Measurements from ENCODE around the gene SASH1. TPM values are rescaled to one million over a fixed set of nuclear protein-coding genes. Genes with fewer than 3 reads are reported as not detected.

SASH1 gene
- total RNA-seq, 1 experiment from 2014 or later, result 42.0 TPM

GRCh38 chr6:148440877-148441453 is 98.3 kb downstream of the SASH1 start:
- no TSS peak for BruUV-seq (replicated peaks)
- Histone ChIP-seq H3K9me3 (no peaks in the 10 kb centered on the region), H3K4me1 (peaks cover 37% of the 10 kb centered on the region), H3K36me3 (ENCODE audit: control insufficient read depth, insufficient read depth, low read length) (no peaks in the 10 kb centered on the region), H3K4me3 (ENCODE audit: low read depth, low read length) (no peak overlapping the region), H3K27me3 (replicated peaks; ENCODE audit: control insufficient read depth, insufficient read depth, low read length) (no peaks in the 10 kb centered on the region)
- H3K27me3 Mint-ChIP-seq (ENCODE audit: insufficient read depth, unreplicated experiment), result no peaks in the 10 kb centered on the region
- H3K4me1 Mint-ChIP-seq (ENCODE audit: low read depth, unreplicated experiment), result peaks cover 25% of the 10 kb centered on the region
- no peak overlapping the region for H3K4me3 Mint-ChIP-seq (ENCODE audit: unreplicated experiment)
- H3K9me3 Mint-ChIP-seq (ENCODE audit: unreplicated experiment), result no peaks in the 10 kb centered on the region
- DNase-seq, result no peak
- peaks cover 33% of the 10 kb centered on the region for H3K36me3 Mint-ChIP-seq (ENCODE audit: insufficient read depth, unreplicated experiment)
- peak overlapping the region; percentile 27 for H3K27ac Mint-ChIP-seq (ENCODE audit: unreplicated experiment)
- intact Hi-C loops (cut with micrococcal nuclease; ENCODE audit: unreplicated experiment), result no loop called here
- ChIA-PET CTCF (no interaction called here), POLR2A (no interaction called here)
- no peak for TF ChIP-seq CTCF (IDR thresholded peaks at IDR 0.05; ENCODE audit: insufficient read depth in 1 of 2, low read depth in 1 of 2, low read length in 1 of 2, severe bottlenecking in 1 of 2, unreplicated experiment in 1 of 2)

DNA sequence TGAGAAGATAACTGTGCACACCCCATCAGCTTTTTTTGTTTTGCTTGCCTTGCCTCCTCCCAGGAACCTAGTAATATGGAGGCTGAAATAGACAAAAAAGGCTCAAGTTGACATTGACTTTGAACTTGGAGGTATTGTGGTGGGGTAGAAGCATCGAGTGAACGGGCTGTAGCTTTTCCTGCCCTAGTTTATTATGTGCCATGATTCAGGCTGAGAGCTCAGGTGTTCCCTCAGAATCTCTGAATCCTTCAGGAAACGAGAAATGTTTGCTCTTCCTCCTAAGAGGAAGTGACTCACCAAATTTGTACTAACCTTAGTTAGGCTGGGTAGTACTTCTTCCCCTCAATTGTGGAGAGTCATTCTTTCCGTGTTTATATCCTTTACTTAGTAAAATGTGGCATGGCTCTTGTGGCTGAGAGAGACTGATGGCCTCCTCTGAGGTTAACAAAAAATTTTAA is 98.8 kb downstream of the SASH1 start:
- H3K9me3 ChIP-seq, result no peaks in the 10 kb centered on the region
- ChIA-PET CTCF (no interaction called here), POLR2A (no interaction called here)
- no peak overlapping the region for H3K4me3 ChIP-seq (ENCODE audit: low read depth, low read length)
- Mint-ChIP-seq H3K4me1 (ENCODE audit: low read depth, unreplicated experiment) (peaks cover 26% of the 10 kb centered on the region), H3K36me3 (ENCODE audit: insufficient read depth, unreplicated experiment) (peaks cover 34% of the 10 kb centered on the region), H3K9me3 (ENCODE audit: unreplicated experiment) (no peaks in the 10 kb centered on the region), H3K4me3 (ENCODE audit: unreplicated experiment) (no peak overlapping the region), H3K27me3 (ENCODE audit: insufficient read depth, unreplicated experiment) (no peaks in the 10 kb centered on the region), H3K27ac (ENCODE audit: unreplicated experiment) (peak overlapping the region; percentile 27)
- DNase-seq, result no peak
- no TSS peak for BruUV-seq (replicated peaks)
- H3K27me3 ChIP-seq (replicated peaks; ENCODE audit: control insufficient read depth, insufficient read depth, low read length), result no peaks in the 10 kb centered on the region
- intact Hi-C loops (cut with micrococcal nuclease; ENCODE audit: unreplicated experiment), result no loop called here
- H3K4me1 ChIP-seq, result peaks cover 42% of the 10 kb centered on the region
- no peaks in the 10 kb centered on the region for H3K36me3 ChIP-seq (ENCODE audit: control insufficient read depth, insufficient read depth, low read length)
- no peak for TF ChIP-seq CTCF (IDR thresholded peaks at IDR 0.05; ENCODE audit: insufficient read depth in 1 of 2, low read depth in 1 of 2, low read length in 1 of 2, severe bottlenecking in 1 of 2, unreplicated experiment in 1 of 2)

- ChIA-PET CTCF (no interaction called here), POLR2A (no interaction called here)
- BruUV-seq (replicated peaks), result no TSS peak
- Histone ChIP-seq H3K4me1 (peaks cover 52% of the 10 kb centered on the region), H3K9me3 (no peaks in the 10 kb centered on the region), H3K36me3 (ENCODE audit: control insufficient read depth, insufficient read depth, low read length) (no peaks in the 10 kb centered on the region), H3K27me3 (replicated peaks; ENCODE audit: control insufficient read depth, insufficient read depth, low read length) (no peaks in the 10 kb centered on the region), H3K4me3 (ENCODE audit: low read depth, low read length) (no peak overlapping the region)
- Mint-ChIP-seq H3K4me1 (ENCODE audit: low read depth, unreplicated experiment) (peaks cover 37% of the 10 kb centered on the region), H3K36me3 (ENCODE audit: insufficient read depth, unreplicated experiment) (peaks cover 41% of the 10 kb centered on the region), H3K27me3 (ENCODE audit: insufficient read depth, unreplicated experiment) (no peaks in the 10 kb centered on the region), H3K4me3 (ENCODE audit: unreplicated experiment) (no peak overlapping the region), H3K9me3 (ENCODE audit: unreplicated experiment) (no peaks in the 10 kb centered on the region), H3K27ac (ENCODE audit: unreplicated experiment) (peak overlapping the region; percentile 83)
- no peak for TF ChIP-seq CTCF (IDR thresholded peaks at IDR 0.05; ENCODE audit: insufficient read depth in 1 of 2, low read depth in 1 of 2, low read length in 1 of 2, severe bottlenecking in 1 of 2, unreplicated experiment in 1 of 2)
- intact Hi-C loops (cut with micrococcal nuclease; ENCODE audit: unreplicated experiment), result loop anchor here (2.0 kb wide), 1 partner anchor 17 kb away; no protein-coding TSS in a partner anchor
- no peak for DNase-seq
Observed at GRCh38 chr6:148443798-148444560, 101.3 kb downstream of the SASH1 start.
